Type B pancreatic cell (in vitro differentiated cells): ENCODE measurements around the gene TYR. TPM values are rescaled to one million over a fixed set of nuclear protein-coding genes. Genes with fewer than 3 reads are reported as not detected.
"Not testable (repeated sequence)": the region's sequence is repeated elsewhere in the genome, so short reads cannot be mapped to it uniquely, and the experiment has no call there.

Experiments used
- DNase-seq: peaks from one replicate; pipeline ENCODE4 v3.0.0; 2021; ENCODE audit warnings: mixed read lengths; ENCODE audit not compliant: unreplicated experiment; ENCODE audit errors: extremely low spot score
- H3K27ac Mint-ChIP-seq: 2 replicates; pipeline ENCODE4 v1.8.0; 2021; ENCODE audit warnings: mild to moderate bottlenecking, mixed read lengths
- H3K27me3 Mint-ChIP-seq: 2 replicates; pipeline ENCODE4 v1.8.0; 2021; ENCODE audit warnings: mixed read lengths
- H3K36me3 Mint-ChIP-seq: 2 replicates; pipeline ENCODE4 v1.8.0; 2021; ENCODE audit warnings: mixed read lengths
- H3K4me1 Mint-ChIP-seq: one replicate; pipeline ENCODE4 v1.8.0; 2021; ENCODE audit warnings: mixed read lengths; ENCODE audit not compliant: unreplicated experiment
- H3K4me3 Mint-ChIP-seq: 2 replicates; pipeline ENCODE4 v1.8.0; 2021; ENCODE audit warnings: mild to moderate bottlenecking, mixed read lengths
- H3K9me3 Mint-ChIP-seq: 2 replicates; pipeline ENCODE4 v1.8.0; 2021; ENCODE audit warnings: mixed read lengths
- CTCF ChIP-seq: fragments of 200-600 bp; sonication (generic); conservative IDR thresholded peaks from 2 replicates; pipeline ENCODE4 v1.5.0; 2021; ENCODE audit warnings: antibody characterized with exemption, mild to moderate bottlenecking
- total RNA-seq: library from RNA; stranded (reverse); gene quantifications from 2 replicates; pipeline ENCODE4 v1.2.1, GENCODE V29; 2021; ENCODE audit warnings: low replicate concordance

Gene TYR
- total RNA-seq, 1 donor from 2014 or later = 6.2 TPM

GRCh38 chr11:89235083-89235482 lies 57.4 kb downstream of the TYR start:
- no peaks in the 10 kb centered on the region for H3K9me3 Mint-ChIP-seq
- H3K4me3 Mint-ChIP-seq = no peak overlapping the region

GRCh38 chr11:89235976-89236375 lies 58.3 kb downstream of the TYR start:
- Mint-ChIP-seq H3K9me3 (no peaks in the 10 kb centered on the region), H3K27ac (no peak overlapping the region), H3K36me3 (no peaks in the 10 kb centered on the region), H3K4me3 (no peak overlapping the region), H3K4me1 (no peaks in the 10 kb centered on the region), H3K27me3 (no peaks in the 10 kb centered on the region)
- no peak for TF ChIP-seq CTCF
- no peak for DNase-seq

More at GRCh38 chr11:89235083-89235482, 57.4 kb downstream of the TYR start:
- no peaks in the 10 kb centered on the region for H3K36me3 Mint-ChIP-seq
- no peaks in the 10 kb centered on the region for H3K27me3 Mint-ChIP-seq
- no peak for DNase-seq
- no peak for TF ChIP-seq CTCF
- H3K27ac Mint-ChIP-seq = no peak overlapping the region
- H3K4me1 Mint-ChIP-seq = no peaks in the 10 kb centered on the region

GRCh38 chr11:89247007-89247406 lies 69.3 kb downstream of the TYR start:
- DNase-seq, H3K4me1 Mint-ChIP-seq, H3K4me3 Mint-ChIP-seq, H3K9me3 Mint-ChIP-seq, H3K36me3 Mint-ChIP-seq, H3K27me3 Mint-ChIP-seq, H3K27ac Mint-ChIP-seq: not testable (repeated sequence)

- no peaks in the 10 kb centered on the region for H3K27me3 Mint-ChIP-seq
- no peaks in the 10 kb centered on the region for H3K36me3 Mint-ChIP-seq
- no peak for DNase-seq
- no peak overlapping the region for H3K4me3 Mint-ChIP-seq
- no peaks in the 10 kb centered on the region for H3K9me3 Mint-ChIP-seq
- no peaks in the 10 kb centered on the region for H3K4me1 Mint-ChIP-seq
- no peak for TF ChIP-seq CTCF
- no peak overlapping the region for H3K27ac Mint-ChIP-seq
Observed at GRCh38 chr11:89249196-89249595, 71.5 kb downstream of the TYR start.

- not testable (repeated sequence) for H3K4me1 Mint-ChIP-seq, H3K27ac Mint-ChIP-seq, H3K9me3 Mint-ChIP-seq, DNase-seq, H3K27me3 Mint-ChIP-seq, H3K4me3 Mint-ChIP-seq, H3K36me3 Mint-ChIP-seq
Observed at GRCh38 chr11:89261483-89261882, 83.8 kb downstream of the TYR start.

- no peak overlapping the region for H3K27ac Mint-ChIP-seq
- no peak overlapping the region for H3K4me3 Mint-ChIP-seq
- DNase-seq = no peak
- H3K27me3 Mint-ChIP-seq = no peaks in the 10 kb centered on the region
- H3K9me3 Mint-ChIP-seq = no peaks in the 10 kb centered on the region
- no peaks in the 10 kb centered on the region for H3K4me1 Mint-ChIP-seq
- no peaks in the 10 kb centered on the region for H3K36me3 Mint-ChIP-seq
- no peak for TF ChIP-seq CTCF
Observed at GRCh38 chr11:89267660-89268302, 90.1 kb downstream of the TYR start.

- H3K4me3 Mint-ChIP-seq, H3K27ac Mint-ChIP-seq, H3K36me3 Mint-ChIP-seq, H3K27me3 Mint-ChIP-seq, H3K9me3 Mint-ChIP-seq, DNase-seq, H3K4me1 Mint-ChIP-seq: not testable (repeated sequence)
Observed at GRCh38 chr11:89272540-89273088, 94.9 kb downstream of the TYR start.

- H3K4me1 Mint-ChIP-seq, DNase-seq, H3K36me3 Mint-ChIP-seq, H3K9me3 Mint-ChIP-seq, H3K4me3 Mint-ChIP-seq, H3K27me3 Mint-ChIP-seq, H3K27ac Mint-ChIP-seq: not testable (repeated sequence)
Observed at GRCh38 chr11:89273220-89273619, 95.5 kb downstream of the TYR start.
